NCI-H1092 (cell line): Measurements from ENCODE around the gene NUP93.

Source experiments
- DNase-seq: peaks from one replicate; lab custom pipeline; 2025; lab: John Stamatoyannopoulos, UW

Gene NUP93

GRCh38 chr16:56817056-56817455, 87.1 kb downstream of the NUP93 start:
- DNase-seq: no peak

DNA sequence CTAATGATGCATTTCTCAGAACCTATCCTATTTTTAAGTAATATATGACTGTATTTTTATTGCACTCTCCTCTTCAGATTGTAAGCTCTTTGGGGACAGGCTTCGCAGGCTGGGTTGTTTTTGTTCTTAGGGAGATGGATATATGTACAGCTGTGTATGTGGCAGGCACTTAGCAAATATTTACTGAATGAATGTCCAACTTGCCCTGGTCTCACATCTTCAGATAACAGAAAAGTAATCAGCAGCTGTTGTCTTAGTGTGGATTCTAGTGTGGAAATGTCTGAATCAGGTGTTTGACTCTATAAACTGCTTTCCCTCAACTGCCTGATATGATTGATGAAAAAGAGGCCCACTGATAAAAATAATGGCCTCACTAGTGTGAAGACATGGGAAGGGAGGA, 88.0 kb downstream of the NUP93 start:
- no peak for DNase-seq

DNA sequence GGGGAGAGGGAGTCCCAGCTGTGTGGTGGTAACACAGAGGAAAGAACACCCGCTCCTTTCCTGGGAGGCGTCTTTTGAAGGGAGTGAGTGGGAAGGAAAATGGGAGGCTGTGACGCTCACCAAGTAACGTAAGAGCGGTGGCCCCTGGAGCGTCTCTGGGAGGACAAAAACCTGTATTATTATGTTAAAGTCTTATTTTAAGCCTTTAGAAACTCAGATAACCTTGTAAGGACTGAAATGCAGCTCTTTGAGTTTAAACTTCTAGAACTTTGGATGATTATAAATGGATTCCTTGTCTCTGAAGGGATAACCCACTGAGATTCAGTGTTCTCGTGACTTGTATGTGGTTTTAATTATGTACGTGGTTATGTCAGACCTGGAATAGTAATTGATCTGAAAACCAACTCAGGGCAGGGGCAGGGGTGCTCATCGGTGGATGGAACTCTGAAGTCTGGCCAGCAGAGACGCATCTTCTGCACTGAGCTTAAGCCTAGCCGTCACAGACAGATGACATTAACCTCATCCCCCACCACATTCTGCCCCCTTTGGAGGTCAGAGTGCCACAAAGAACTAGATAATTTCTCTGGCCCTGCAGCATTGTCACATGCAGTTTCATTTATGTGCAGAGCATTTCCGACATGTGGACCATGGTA, 93.3 kb downstream of the NUP93 start:
- no peak for DNase-seq

DNA sequence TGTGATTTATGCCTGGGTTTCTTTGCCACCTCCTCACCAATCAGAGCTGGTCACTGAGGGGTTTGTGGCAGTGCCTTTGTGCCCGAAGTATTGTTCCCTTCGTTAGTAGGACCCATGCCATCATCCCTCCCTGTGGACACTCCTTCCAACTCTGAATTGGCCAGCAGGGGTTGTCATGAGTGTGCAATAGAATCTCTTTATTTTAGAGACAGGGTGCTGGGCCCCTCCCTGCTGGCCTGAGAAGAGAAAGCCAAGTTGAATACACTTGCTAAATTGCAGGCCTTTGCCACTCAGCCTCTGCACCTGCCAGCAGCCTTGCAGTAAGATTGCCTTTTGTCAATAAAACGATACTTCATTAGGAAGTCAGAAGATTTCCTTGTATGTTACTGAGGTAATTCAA, 94.4 kb downstream of the NUP93 start:
- DNase-seq: peak; percentile 33

DNA sequence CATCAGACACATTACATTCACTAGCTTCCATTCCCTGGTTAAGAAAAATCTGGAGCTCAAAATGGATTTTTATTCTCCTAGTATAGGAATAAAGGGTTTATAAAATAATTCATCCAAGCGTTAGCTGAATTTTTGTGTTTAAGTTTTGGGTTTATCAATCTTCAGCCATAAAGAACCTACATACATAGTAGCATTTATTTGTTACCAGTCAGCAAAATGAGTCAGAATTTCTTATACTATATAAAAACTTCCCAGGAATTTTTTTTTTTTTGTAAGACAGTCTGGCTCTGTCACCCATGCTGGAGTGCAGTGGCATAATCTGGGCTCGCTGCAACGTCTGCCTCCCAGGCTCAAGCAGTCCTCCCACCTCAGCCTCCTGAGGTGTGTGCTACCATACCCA, 94.9 kb downstream of the NUP93 start:
- no peak for DNase-seq

DNA sequence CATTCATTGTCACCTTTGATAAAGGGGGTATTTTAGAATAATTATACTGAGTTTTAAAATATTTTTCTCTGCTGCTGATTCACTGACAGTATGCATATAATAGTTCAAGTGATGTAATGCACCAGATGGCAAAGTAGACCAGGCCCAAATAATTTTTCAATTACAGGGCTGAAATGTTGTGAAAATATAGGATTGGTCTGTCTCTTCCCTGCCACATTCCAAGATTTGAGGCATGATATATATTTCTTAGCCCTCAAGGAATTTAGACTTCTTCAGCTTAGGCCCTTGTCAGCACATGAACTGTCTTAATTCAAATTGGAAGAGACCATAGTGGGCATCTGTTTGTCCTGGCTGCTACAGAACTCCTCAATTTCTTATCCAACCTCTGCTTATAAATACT, 95.9 kb downstream of the NUP93 start:
- no peak for DNase-seq

- DNase-seq: no peak
Measured at GRCh38 chr16:56828647-56829046, 98.7 kb downstream of the NUP93 start.

GRCh38 chr16:56830669-56831068, 100.7 kb downstream of the NUP93 start:
- DNase-seq: no peak

DNA sequence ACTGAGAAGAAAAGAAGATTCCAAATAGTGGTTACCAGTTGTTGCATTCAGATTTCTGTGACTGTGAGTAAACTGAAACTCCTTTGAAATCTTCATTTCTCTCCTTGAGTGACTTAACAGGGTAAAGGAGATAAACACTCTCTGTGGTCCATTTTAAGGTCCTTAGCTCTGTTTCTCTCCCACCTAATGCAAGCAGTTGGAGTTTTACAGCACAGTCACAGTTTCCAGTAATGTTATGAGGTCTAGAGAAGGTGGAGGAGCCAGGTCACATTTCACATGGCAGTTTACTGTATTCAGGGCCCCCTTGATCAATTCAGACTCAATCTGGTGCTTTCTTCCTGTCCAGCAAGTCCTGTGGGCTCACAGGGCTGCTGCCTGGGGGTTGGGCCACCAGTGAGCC, 102.8 kb downstream of the NUP93 start:
- DNase-seq: no peak

- no peak for DNase-seq
Measured at GRCh38 chr16:56833243-56833970, 103.5 kb downstream of the NUP93 start.

GRCh38 chr16:56835320-56835719, 105.4 kb downstream of the NUP93 start:
- DNase-seq: no peak

- DNase-seq: no peak
Measured at GRCh38 chr16:56836410-56837230, 106.7 kb downstream of the NUP93 start.

DNA sequence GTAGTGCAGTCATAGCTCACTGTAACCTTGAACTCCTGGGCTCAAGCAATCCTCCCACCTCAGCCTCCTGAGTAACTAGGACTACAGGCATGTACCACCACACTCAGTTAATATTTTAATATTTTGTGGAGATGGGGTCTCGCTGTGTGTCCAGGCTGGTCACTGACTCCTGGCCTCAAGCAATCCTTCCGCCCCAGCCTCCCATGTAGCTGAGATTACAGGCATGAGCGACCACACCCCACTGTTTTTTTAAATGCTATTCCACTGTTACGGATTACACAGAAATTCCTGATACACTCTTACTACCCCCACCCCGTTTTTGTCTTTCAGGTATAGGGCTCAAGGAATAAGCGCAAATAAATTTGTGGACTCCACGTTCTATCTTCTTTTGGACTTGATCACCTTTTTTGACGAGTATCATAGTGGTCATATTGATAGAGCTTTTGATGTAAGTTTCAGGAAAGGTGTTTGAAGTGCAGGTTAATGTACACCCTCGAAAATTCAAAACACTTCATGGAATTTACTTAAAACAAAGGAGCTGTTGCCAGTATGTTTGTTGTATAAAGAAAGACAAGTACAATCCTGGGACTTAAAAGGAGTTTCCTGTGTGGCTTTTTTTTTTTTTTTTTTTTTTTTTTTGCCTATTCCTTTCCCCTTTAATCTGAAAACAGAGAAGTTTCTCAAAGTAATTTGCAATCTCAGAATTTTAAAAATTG, 108.9 kb downstream of the NUP93 start:
- no peak for DNase-seq

GRCh38 chr16:56841233-56841632, 111.3 kb downstream of the NUP93 start:
- no peak for DNase-seq

GRCh38 chr16:56841659-56842058, 111.7 kb downstream of the NUP93 start:
- DNase-seq: no peak

DNA sequence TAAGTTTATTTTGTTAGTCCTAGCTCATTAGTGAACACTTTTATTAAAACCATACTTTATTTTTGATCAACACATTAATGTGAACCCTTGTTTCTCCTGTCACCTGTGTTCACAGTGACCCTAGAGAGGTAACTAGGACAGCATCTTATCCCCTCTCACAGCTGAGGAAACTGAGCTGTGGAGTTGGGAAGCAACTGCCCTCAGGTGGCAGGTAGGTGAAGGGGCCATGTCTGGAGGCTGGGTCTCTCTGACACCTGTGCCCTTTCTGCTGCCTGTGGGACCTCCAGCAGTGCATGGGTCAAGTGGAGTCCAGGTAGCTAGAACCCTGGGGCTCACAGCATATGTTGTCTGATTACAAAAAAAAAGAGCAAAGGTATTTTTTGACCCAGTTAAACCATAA, 112.2 kb downstream of the NUP93 start:
- no peak for DNase-seq

DNA sequence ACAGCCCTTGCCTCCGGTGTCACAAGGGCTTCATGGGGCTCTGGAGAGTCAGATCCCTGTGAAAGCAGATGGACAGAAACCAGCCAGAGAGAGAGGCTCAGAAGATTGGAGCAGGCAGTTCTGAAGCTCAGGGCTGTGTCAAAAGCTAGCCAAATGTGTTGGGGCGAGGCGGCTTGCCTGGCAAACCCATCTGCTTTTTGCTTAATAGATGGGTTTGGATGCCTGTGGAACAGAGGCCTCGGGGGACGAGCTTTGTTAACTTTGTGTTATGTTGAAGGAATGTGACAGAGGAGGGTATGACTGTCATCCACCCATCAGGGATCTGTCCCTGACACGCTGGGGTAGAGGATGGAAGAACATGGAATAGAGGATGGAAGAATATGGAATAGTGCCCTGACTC, 114.1 kb downstream of the NUP93 start:
- no peak for DNase-seq

- no peak for DNase-seq
Measured at GRCh38 chr16:56847173-56847910, 117.4 kb downstream of the NUP93 start.

DNA sequence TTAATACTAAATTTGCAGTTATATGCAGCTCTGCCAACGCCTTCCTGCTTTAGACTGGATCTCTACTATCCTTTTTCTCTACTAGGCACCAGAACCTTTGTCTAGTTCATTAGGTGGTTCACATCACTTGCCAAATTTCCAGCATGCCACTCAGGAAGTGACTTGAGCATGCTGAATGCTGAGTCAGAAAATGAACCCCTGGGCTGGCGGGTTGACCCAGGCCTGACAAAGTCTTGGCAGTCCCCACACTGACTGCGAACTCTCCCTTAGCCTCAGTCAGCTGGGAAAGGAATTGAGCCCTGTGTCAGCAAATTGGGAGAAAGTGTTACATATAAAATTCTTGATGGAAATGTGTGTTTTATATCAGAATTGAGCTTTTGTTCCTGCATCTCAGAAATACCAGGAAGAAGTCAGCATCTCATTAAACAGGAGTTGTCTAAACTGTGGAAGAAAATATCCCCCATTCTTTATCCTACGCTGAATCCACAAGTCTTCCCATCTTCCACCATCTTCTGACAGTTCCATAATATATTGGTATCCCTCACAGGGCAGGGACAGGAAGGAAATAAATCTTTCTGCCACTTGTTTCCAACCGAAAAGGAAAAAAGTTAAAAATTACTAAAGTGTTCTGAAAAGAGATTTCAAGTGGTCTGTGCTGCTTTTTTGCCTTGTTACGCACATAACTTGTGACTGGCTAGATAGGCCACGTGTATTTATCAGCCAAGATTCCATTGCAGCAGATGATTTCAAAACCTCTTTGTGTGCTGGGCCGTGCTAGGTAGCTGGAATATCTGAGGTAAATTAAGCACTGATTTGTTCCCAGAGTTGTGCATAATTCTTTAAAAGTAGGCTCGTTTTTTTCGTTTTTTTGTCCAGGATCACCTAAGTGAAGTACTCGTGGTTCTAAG, 118.4 kb downstream of the NUP93 start:
- no peak for DNase-seq

- DNase-seq: peak; percentile 7
Measured at GRCh38 chr16:56848955-56849689, 119.2 kb downstream of the NUP93 start.
